A549 (cell line): ENCODE results near the gene CARMIL3.

Source experiments
- EP300 ChIP-seq, 2 experiments: fragments of >200 bp; sonication (Bioruptor Twin); formaldehyde crosslinking; IDR thresholded peaks; 2 replicates in 1 of 2; 3 replicates in 1 of 2; pipeline ENCODE4 v1.6.1; 2016 to 2017
- GATA3 ChIP-seq: IDR thresholded peaks from 2 replicates; pipeline ENCODE4 v1.6.1; 2012; ENCODE audit warnings: borderline replicate concordance
- MAFK ChIP-seq: fragments of 450-650 bp; IDR thresholded peaks from 2 replicates; pipeline ENCODE4 v1.6.1; 2014; ENCODE audit not compliant: partially characterized antibody
- POLR2A ChIP-seq: IDR thresholded peaks from 2 replicates; pipeline ENCODE4 v1.6.1; 2012; ENCODE audit warnings: mild to moderate bottlenecking, low read length
- RAD21 ChIP-seq, 2 experiments: fragments of >200 bp in 1 of 2; sonication (Bioruptor Twin) in 1 of 2; formaldehyde crosslinking in 1 of 2; IDR thresholded peaks in 1 of 2; conservative IDR thresholded peaks in 1 of 2; 2 replicates in 1 of 2; 3 replicates in 1 of 2; pipeline ENCODE4 v1.6.1; 2012 to 2018; ENCODE audit warnings: inconsistent platforms in 1 of 2
- RCOR1 ChIP-seq: fragments of 150-350 bp; IDR thresholded peaks from 2 replicates; pipeline ENCODE4 v1.6.1; 2014; ENCODE audit warnings: antibody characterized with exemption, low read length, low read depth
- REST ChIP-seq: fragments of 200-600 bp; sonication (generic); IDR thresholded peaks from 2 replicates; pipeline ENCODE4 v1.6.1; 2016; ENCODE audit warnings: antibody characterized with exemption, mild to moderate bottlenecking, moderate library complexity
- SMC3 ChIP-seq: fragments of >200 bp; sonication (Bioruptor Twin); formaldehyde crosslinking; IDR thresholded peaks from 3 replicates; pipeline ENCODE4 v1.6.1; 2018; ENCODE audit warnings: inconsistent platforms
- USF2 ChIP-seq: fragments of 450-650 bp; IDR thresholded peaks from 2 replicates; pipeline ENCODE4 v1.6.1; 2014; ENCODE audit warnings: antibody characterized with exemption
- ZSCAN20 ChIP-seq: fragments of 250-450 bp; sonication (Bioruptor Pico); IDR thresholded peaks from 2 replicates; pipeline ENCODE4 v1.8.0; 2022; ENCODE audit warnings: mild to moderate bottlenecking, moderate library complexity
- TF ChIP-seq, protein P1 (sequence below): fragments of >200 bp; sonication (Bioruptor Twin); formaldehyde crosslinking; IDR thresholded peaks from 3 replicates; pipeline ENCODE4 v1.5.1; 2016
- TF ChIP-seq, protein P2 (sequence below): IDR thresholded peaks from 2 replicates; pipeline ENCODE4 v1.6.1; 2012
- TF ChIP-seq, protein P3 (sequence below): fragments of 150-350 bp; IDR thresholded peaks from 2 replicates; pipeline ENCODE4 v1.6.1; 2014; ENCODE audit warnings: low read depth, mild to moderate bottlenecking, low read length
- TF ChIP-seq, protein P4 (sequence below): fragments of >200 bp; sonication (Bioruptor Twin); formaldehyde crosslinking; IDR thresholded peaks from 3 replicates; pipeline ENCODE4 v1.6.1; 2016

- TF ChIP-seq, protein P1, sequence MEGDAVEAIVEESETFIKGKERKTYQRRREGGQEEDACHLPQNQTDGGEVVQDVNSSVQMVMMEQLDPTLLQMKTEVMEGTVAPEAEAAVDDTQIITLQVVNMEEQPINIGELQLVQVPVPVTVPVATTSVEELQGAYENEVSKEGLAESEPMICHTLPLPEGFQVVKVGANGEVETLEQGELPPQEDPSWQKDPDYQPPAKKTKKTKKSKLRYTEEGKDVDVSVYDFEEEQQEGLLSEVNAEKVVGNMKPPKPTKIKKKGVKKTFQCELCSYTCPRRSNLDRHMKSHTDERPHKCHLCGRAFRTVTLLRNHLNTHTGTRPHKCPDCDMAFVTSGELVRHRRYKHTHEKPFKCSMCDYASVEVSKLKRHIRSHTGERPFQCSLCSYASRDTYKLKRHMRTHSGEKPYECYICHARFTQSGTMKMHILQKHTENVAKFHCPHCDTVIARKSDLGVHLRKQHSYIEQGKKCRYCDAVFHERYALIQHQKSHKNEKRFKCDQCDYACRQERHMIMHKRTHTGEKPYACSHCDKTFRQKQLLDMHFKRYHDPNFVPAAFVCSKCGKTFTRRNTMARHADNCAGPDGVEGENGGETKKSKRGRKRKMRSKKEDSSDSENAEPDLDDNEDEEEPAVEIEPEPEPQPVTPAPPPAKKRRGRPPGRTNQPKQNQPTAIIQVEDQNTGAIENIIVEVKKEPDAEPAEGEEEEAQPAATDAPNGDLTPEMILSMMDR = no peak
- no peak for TF ChIP-seq ZSCAN20 (CRISPR knock-in tag)
- no peak for TF ChIP-seq RCOR1
- TF ChIP-seq USF2 = no peak
- no peak for TF ChIP-seq POLR2A
- no peak for TF ChIP-seq RAD21 (conservative IDR thresholded peaks at IDR 0.05 in 1 of 2, IDR thresholded peaks at IDR 0.05 in 1 of 2)
- TF ChIP-seq, protein P2, sequence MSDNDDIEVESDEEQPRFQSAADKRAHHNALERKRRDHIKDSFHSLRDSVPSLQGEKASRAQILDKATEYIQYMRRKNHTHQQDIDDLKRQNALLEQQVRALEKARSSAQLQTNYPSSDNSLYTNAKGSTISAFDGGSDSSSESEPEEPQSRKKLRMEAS = no peak
- TF ChIP-seq, protein P3, sequence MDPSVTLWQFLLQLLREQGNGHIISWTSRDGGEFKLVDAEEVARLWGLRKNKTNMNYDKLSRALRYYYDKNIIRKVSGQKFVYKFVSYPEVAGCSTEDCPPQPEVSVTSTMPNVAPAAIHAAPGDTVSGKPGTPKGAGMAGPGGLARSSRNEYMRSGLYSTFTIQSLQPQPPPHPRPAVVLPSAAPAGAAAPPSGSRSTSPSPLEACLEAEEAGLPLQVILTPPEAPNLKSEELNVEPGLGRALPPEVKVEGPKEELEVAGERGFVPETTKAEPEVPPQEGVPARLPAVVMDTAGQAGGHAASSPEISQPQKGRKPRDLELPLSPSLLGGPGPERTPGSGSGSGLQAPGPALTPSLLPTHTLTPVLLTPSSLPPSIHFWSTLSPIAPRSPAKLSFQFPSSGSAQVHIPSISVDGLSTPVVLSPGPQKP = no peak
- no peak for TF ChIP-seq SMC3
- TF ChIP-seq REST = no peak
- TF ChIP-seq EP300 (IDR thresholded peaks at IDR 0.05) = no peak
- TF ChIP-seq, protein P4, sequence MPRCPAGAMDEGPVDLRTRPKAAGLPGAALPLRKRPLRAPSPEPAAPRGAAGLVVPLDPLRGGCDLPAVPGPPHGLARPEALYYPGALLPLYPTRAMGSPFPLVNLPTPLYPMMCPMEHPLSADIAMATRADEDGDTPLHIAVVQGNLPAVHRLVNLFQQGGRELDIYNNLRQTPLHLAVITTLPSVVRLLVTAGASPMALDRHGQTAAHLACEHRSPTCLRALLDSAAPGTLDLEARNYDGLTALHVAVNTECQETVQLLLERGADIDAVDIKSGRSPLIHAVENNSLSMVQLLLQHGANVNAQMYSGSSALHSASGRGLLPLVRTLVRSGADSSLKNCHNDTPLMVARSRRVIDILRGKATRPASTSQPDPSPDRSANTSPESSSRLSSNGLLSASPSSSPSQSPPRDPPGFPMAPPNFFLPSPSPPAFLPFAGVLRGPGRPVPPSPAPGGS = no peak
- no peak for TF ChIP-seq GATA3
- TF ChIP-seq MAFK = no peak
Observed at GRCh38 chr14:24056800-24057184, 5.0 kb downstream of the CARMIL3 start.
